SK-N-SH (cell line): ENCODE data around the gene BTD. TPM values are rescaled to one million over a fixed set of nuclear protein-coding genes. Genes with fewer than 3 reads are reported as not detected.

Experiments used
- CTCF ChIA-PET: fragments of 300-600, 350-600 bp; formaldehyde crosslinking; extraction: SDS; loops from one replicate; lab custom pipeline; 2021; lab: Yijun Ruan, JAX
- POLR2A ChIA-PET: fragments of 350-600 bp; sonication (Branson Sonifier 250); formaldehyde crosslinking; extraction: SDS; loops from one replicate; lab custom pipeline; 2020; ENCODE audit warnings: antibody characterized with exemption, inconsistent platforms; lab: Yijun Ruan, JAX
- DNase-seq: peaks from one replicate; pipeline ENCODE4 v3.0.0; 2012
- H2AFZ ChIP-seq: fragments of 200-600 bp; sonication (generic); 2 replicates; pipeline ENCODE4 v1.8.1; 2016; ENCODE audit warnings: antibody characterized with exemption, mild to moderate bottlenecking, low read depth
- H3F3A ChIP-seq: fragments of 200-600 bp; sonication (generic); replicated peaks from 2 replicates; pipeline ENCODE3; 2016; ENCODE audit warnings: antibody characterized with exemption, mild to moderate bottlenecking; ENCODE audit not compliant: insufficient read depth
- H3K27ac ChIP-seq, 2 experiments: fragments of 200-500 bp in 1 of 2; fragments of 200-600 bp in 1 of 2; sonication (Bioruptor generic) in 1 of 2; sonication (generic), shearing (Covaris generic) in 1 of 2; 2 replicates each; pipeline versions ENCODE4 v1.5.1 to v1.6.1; 2014 to 2016; ENCODE audit warnings: low read depth in 2 of 2, inconsistent platforms in 1 of 2, low read length in 1 of 2, mild to moderate bottlenecking in 1 of 2, mixed read lengths in 1 of 2
- H3K27me3 ChIP-seq: fragments of 200-600 bp; sonication (generic), shearing (Covaris generic); 2 replicates; pipeline ENCODE4 v1.6.1; 2016; ENCODE audit warnings: mixed run types; ENCODE audit not compliant: insufficient read depth
- H3K36me3 ChIP-seq, 2 experiments: fragments of 200-500 bp in 1 of 2; fragments of 200-600 bp in 1 of 2; sonication (Bioruptor generic) in 1 of 2; sonication (generic) in 1 of 2; replicated peaks in 1 of 2; 2 replicates each; pipeline versions ENCODE3 to v1.5.1; 2014 to 2016; ENCODE audit warnings: low read length in 1 of 2, mild to moderate bottlenecking in 1 of 2; ENCODE audit not compliant: insufficient read depth in 2 of 2, control insufficient read depth in 1 of 2
- H3K4me1 ChIP-seq, 2 experiments: fragments of 200-500 bp in 1 of 2; fragments of 200-600 bp in 1 of 2; sonication (Bioruptor generic) in 1 of 2; sonication (generic), shearing (Covaris generic) in 1 of 2; 2 replicates each; pipeline versions ENCODE4 v1.5.1 to v1.6.1; 2014 to 2016; ENCODE audit warnings: low read depth in 1 of 2, low read length in 1 of 2, mixed run types in 1 of 2; ENCODE audit not compliant: insufficient read depth in 2 of 2, control insufficient read depth in 1 of 2
- H3K4me2 ChIP-seq: fragments of 200-600 bp; sonication (generic), shearing (Covaris generic); 2 replicates; pipeline ENCODE4 v1.6.1; 2017; ENCODE audit warnings: mixed run types
- H3K4me3 ChIP-seq, 2 experiments: fragments of 200-500 bp in 1 of 2; fragments of 200-600 bp in 1 of 2; sonication (Bioruptor generic) in 1 of 2; sonication (generic), shearing (Covaris generic) in 1 of 2; 2 replicates each; pipeline versions ENCODE4 v1.5.1 to v1.8.1; 2014 to 2016; ENCODE audit warnings: low read depth in 2 of 2, inconsistent platforms in 1 of 2, low read length in 1 of 2, mild to moderate bottlenecking in 1 of 2, mixed read lengths in 1 of 2, moderate library complexity in 1 of 2
- H3K79me2 ChIP-seq: fragments of 200-600 bp; sonication (generic); 2 replicates; pipeline ENCODE4 v1.8.1; 2017; ENCODE audit warnings: mild to moderate bottlenecking; ENCODE audit not compliant: insufficient read depth
- H3K9ac ChIP-seq: fragments of 200-600 bp; sonication (generic); 2 replicates; pipeline ENCODE4 v1.6.1; 2017; ENCODE audit warnings: mixed run types
- H3K9me2 ChIP-seq: fragments of 200-600 bp; sonication (generic); 2 replicates; pipeline ENCODE4 v1.6.1; 2017; ENCODE audit warnings: mixed run types
- H3K9me3 ChIP-seq: fragments of 200-600 bp; sonication (generic); 2 replicates; pipeline ENCODE4 v1.6.1; 2017; ENCODE audit warnings: mixed run types, mild to moderate bottlenecking, moderate library complexity
- H4K20me1 ChIP-seq: fragments of 200-600 bp; sonication (generic); 2 replicates; pipeline ENCODE4 v1.6.1; 2017; ENCODE audit warnings: mild to moderate bottlenecking, mixed run types; ENCODE audit not compliant: insufficient read depth
- ELF1 ChIP-seq: IDR thresholded peaks from 2 replicates; pipeline ENCODE4 v1.4.0; 2012
- EZH2phosphoT487 ChIP-seq: fragments of 200-600 bp; sonication (generic); IDR thresholded peaks from 2 replicates; pipeline ENCODE4 v1.6.1; 2017; ENCODE audit warnings: low read depth, mixed run types, mild to moderate bottlenecking, antibody characterized with exemption, moderate library complexity, borderline replicate concordance
- FOSL2 ChIP-seq: IDR thresholded peaks from 2 replicates; pipeline ENCODE4 v1.4.0; 2012; ENCODE audit warnings: low read depth, mild to moderate bottlenecking, moderate library complexity, borderline replicate concordance
- FOXJ3 ChIP-seq: sonication (generic); formaldehyde crosslinking; IDR thresholded peaks from 2 replicates; pipeline ENCODE4 v1.5.1; 2020; ENCODE audit warnings: mild to moderate bottlenecking, missing genetic modification reagents
- GABPA ChIP-seq: IDR thresholded peaks from 2 replicates; pipeline ENCODE4 v1.4.0; 2012; ENCODE audit warnings: low read depth, mild to moderate bottlenecking
- MEF2A ChIP-seq: IDR thresholded peaks from 2 replicates; pipeline ENCODE4 v1.4.0; 2012; ENCODE audit warnings: low read depth, borderline replicate concordance
- MXI1 ChIP-seq: IDR thresholded peaks from 2 replicates; pipeline ENCODE4 v1.6.1; 2012; ENCODE audit warnings: mild to moderate bottlenecking, low read depth, low read length, improper control_type of control experiment
- NFIC ChIP-seq: IDR thresholded peaks from 2 replicates; pipeline ENCODE4 v1.4.0; 2012; ENCODE audit warnings: borderline replicate concordance
- NRF1 ChIP-seq: IDR thresholded peaks from 2 replicates; pipeline ENCODE4 v1.6.1; 2012; ENCODE audit warnings: low read depth, mild to moderate bottlenecking, low read length
- POLR2AphosphoS5 ChIP-seq: IDR thresholded peaks from 2 replicates; pipeline ENCODE4 v1.6.1; 2012; ENCODE audit warnings: low read depth, low read length
- RAD21 ChIP-seq: IDR thresholded peaks from 2 replicates; pipeline ENCODE4 v1.6.1; 2012; ENCODE audit warnings: mild to moderate bottlenecking, low read length
- REST ChIP-seq: IDR thresholded peaks from 2 replicates; pipeline ENCODE4 v1.6.1; 2012; ENCODE audit warnings: mild to moderate bottlenecking, low read depth, low read length, moderate library complexity
- RFX5 ChIP-seq: IDR thresholded peaks from 2 replicates; pipeline ENCODE4 v1.6.1; 2012; ENCODE audit warnings: mild to moderate bottlenecking, improper control_type of control experiment, low read length
- RXRA ChIP-seq: IDR thresholded peaks from 2 replicates; pipeline ENCODE4 v1.4.0; 2012; ENCODE audit warnings: low read depth, mild to moderate bottlenecking, borderline replicate concordance
- SIN3A ChIP-seq: IDR thresholded peaks from 2 replicates; pipeline ENCODE4 v1.6.1; 2012; ENCODE audit warnings: low read depth, mild to moderate bottlenecking, low read length, moderate library complexity, borderline replicate concordance
- TAF1 ChIP-seq: IDR thresholded peaks from 2 replicates; pipeline ENCODE4 v1.6.1; 2012; ENCODE audit warnings: low read depth, mild to moderate bottlenecking, low read length, moderate library complexity, borderline replicate concordance
- TCF12 ChIP-seq: IDR thresholded peaks from 2 replicates; pipeline ENCODE4 v1.4.0; 2012
- USF2 ChIP-seq: fragments of 150-350 bp; IDR thresholded peaks from 2 replicates; pipeline ENCODE4 v1.6.1; 2017; ENCODE audit warnings: antibody characterized with exemption, low read length, low read depth, borderline replicate concordance
- YY1 ChIP-seq: IDR thresholded peaks from 2 replicates; pipeline ENCODE4 v1.4.0; 2012; ENCODE audit warnings: low read depth, mild to moderate bottlenecking
- WGBS: methylation state at CpG from one replicate; pipeline ENCODE4 v1.1.6; 2017; ENCODE audit warnings: low lambda C conversion rate; 5-methylcytosine and 5-hydroxymethylcytosine counted together
- polyA plus RNA-seq, 3 experiments: library from polyadenylated mRNA; depleted of rRNA; stranded (reverse); fragments of >200 nt; gene quantifications; 2 replicates each; pipeline ENCODE4 v1.2.3, GENCODE V29; 2012
- TF ChIP-seq, protein P1 (sequence below): IDR thresholded peaks from 2 replicates; pipeline ENCODE4 v1.4.0; 2012; ENCODE audit warnings: low read depth, borderline replicate concordance
- TF ChIP-seq, protein P2 (sequence below): fragments of 200-600 bp; sonication (generic); IDR thresholded peaks from 2 replicates; pipeline ENCODE4 v1.6.1; 2017; ENCODE audit warnings: antibody characterized with exemption, mild to moderate bottlenecking, moderate library complexity
- TF ChIP-seq, protein P3 (sequence below): IDR thresholded peaks from 2 replicates; pipeline ENCODE4; 2012
- TF ChIP-seq, protein P4 (sequence below): fragments of 150-350 bp; IDR thresholded peaks from 2 replicates; pipeline ENCODE4 v1.6.1; 2016; ENCODE audit warnings: mild to moderate bottlenecking, low read depth, low read length

Gene BTD
- polyA plus RNA-seq, 1 of the 3 experiments (the other 2 are of a cell fraction) = 23.6 TPM

- ChIA-PET POLR2A (interaction anchor here (0.6 to 1.0 kb wide), 2 partner anchors 11 to 870 kb away, joined by 4 read pairs; no protein-coding TSS in a partner anchor), CTCF (interaction anchor here (0.9 to 1.0 kb wide), 3 partner anchors 19 to 163 kb away, joined by 3 read pairs; no protein-coding TSS in a partner anchor)
- DNase-seq = peak; percentile 70
- Histone ChIP-seq H3K27ac (peak overlapping the region; percentile 91 to 100), H3F3A (peaks cover 44% of the 10 kb centered on the region), H3K9me2 (no peaks in the 10 kb centered on the region), H4K20me1 (no peaks in the 10 kb centered on the region), H3K9ac (peak overlapping the region; percentile 89), H3K4me2 (peak overlapping the region; percentile 78), H3K9me3 (no peaks in the 10 kb centered on the region), H3K4me1 (peaks cover 22 to 35% of the 10 kb centered on the region in 2 experiments), H3K4me3 (peak overlapping the region in 1 of 2 experiments; percentile 7; a peak in 1 of 4 replicates), H3K27me3 (no peaks in the 10 kb centered on the region), H2AFZ (0 out of 2 replicates have a peak overlapping the region, but pooled peaks have one; percentile 9), H3K79me2 (0 out of 2 replicates have a peak, but pooled peaks cover 3% of the 10 kb centered on the region), H3K36me3 (no peaks in the 10 kb centered on the region)
- WGBS = 9% methylated on average over 18 of the region's 18 CpGs
- TF ChIP-seq RXRA (0 out of 2 replicates have a peak, but pooled peaks have one; percentile 80), RFX5 (no peak), YY1 (no peak), GABPA (no peak), ELF1 (no peak), SIN3A (peak; percentile 90; the same call in 1 of the 2 replicates), MEF2A (peak; percentile 85), POLR2AphosphoS5 (peak; percentile 80; the same call in 1 of the 2 replicates), NFIC (peak; percentile 98), RAD21 (0 out of 2 replicates have a peak, but pooled peaks have one; percentile 26), REST (peak; percentile 68), TCF12 (peak; percentile 93), MXI1 (peak; percentile 4; the same call in 1 of the 2 replicates), FOXJ3 (CRISPR knock-in tag) (no peak), FOSL2 (peak; percentile 93), EZH2phosphoT487 (no peak), NRF1 (no peak), USF2 (no peak), TAF1 (no peak)
- TF ChIP-seq, protein P1, sequence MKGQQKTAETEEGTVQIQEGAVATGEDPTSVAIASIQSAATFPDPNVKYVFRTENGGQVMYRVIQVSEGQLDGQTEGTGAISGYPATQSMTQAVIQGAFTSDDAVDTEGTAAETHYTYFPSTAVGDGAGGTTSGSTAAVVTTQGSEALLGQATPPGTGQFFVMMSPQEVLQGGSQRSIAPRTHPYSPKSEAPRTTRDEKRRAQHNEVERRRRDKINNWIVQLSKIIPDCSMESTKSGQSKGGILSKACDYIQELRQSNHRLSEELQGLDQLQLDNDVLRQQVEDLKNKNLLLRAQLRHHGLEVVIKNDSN = no peak
- TF ChIP-seq, protein P2, sequence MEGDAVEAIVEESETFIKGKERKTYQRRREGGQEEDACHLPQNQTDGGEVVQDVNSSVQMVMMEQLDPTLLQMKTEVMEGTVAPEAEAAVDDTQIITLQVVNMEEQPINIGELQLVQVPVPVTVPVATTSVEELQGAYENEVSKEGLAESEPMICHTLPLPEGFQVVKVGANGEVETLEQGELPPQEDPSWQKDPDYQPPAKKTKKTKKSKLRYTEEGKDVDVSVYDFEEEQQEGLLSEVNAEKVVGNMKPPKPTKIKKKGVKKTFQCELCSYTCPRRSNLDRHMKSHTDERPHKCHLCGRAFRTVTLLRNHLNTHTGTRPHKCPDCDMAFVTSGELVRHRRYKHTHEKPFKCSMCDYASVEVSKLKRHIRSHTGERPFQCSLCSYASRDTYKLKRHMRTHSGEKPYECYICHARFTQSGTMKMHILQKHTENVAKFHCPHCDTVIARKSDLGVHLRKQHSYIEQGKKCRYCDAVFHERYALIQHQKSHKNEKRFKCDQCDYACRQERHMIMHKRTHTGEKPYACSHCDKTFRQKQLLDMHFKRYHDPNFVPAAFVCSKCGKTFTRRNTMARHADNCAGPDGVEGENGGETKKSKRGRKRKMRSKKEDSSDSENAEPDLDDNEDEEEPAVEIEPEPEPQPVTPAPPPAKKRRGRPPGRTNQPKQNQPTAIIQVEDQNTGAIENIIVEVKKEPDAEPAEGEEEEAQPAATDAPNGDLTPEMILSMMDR = peak; percentile 13; the same call in 1 of the 2 replicates
- TF ChIP-seq, protein P3, sequence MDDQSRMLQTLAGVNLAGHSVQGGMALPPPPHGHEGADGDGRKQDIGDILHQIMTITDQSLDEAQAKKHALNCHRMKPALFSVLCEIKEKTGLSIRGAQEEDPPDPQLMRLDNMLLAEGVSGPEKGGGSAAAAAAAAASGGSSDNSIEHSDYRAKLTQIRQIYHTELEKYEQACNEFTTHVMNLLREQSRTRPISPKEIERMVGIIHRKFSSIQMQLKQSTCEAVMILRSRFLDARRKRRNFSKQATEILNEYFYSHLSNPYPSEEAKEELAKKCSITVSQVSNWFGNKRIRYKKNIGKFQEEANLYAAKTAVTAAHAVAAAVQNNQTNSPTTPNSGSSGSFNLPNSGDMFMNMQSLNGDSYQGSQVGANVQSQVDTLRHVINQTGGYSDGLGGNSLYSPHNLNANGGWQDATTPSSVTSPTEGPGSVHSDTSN = peak; percentile 98
- TF ChIP-seq, protein P4, sequence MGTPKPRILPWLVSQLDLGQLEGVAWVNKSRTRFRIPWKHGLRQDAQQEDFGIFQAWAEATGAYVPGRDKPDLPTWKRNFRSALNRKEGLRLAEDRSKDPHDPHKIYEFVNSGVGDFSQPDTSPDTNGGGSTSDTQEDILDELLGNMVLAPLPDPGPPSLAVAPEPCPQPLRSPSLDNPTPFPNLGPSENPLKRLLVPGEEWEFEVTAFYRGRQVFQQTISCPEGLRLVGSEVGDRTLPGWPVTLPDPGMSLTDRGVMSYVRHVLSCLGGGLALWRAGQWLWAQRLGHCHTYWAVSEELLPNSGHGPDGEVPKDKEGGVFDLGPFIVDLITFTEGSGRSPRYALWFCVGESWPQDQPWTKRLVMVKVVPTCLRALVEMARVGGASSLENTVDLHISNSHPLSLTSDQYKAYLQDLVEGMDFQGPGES = no peak
Observed at GRCh38 chr3:15645740-15646501, 44.4 kb downstream of the BTD start.
